CD4-positive, alpha-beta T cell treated with Interleukin-6 for 4 hours (primary cell): ENCODE measurements around the gene SYNPO2.

Experiments
- DNase-seq: peaks from one replicate; pipeline ENCODE4 v3.0.0-alpha.2; 2020; ENCODE audit warnings: mixed read lengths

SYNPO2 gene

GRCh38 chr4:119082661-119083060 lies 194.0 kb downstream of the SYNPO2 start:
- DNase-seq, result no peak

GRCh38 chr4:119084513-119084912 lies 195.9 kb downstream of the SYNPO2 start:
- DNase-seq, result no peak

DNA sequence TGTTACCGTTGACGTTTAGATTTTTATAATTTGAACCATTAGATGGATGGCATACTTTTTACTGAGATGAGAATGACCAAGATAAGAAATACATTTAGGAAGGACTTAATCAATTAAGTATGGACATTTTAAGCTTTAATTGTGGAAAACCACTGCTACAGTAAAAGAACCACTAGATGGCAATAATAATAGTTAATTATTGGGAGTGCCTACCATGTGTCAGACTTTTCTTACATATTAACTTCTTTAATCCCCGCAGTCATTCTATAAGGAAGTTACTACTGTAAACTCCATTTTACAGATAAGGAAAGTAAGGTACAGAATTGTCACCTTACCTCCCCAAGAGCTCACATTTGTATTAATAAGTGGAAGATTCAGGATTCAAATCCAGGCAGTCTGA lies 198.5 kb downstream of the SYNPO2 start:
- DNase-seq, result no peak

GRCh38 chr4:119087656-119088055 lies 199.0 kb downstream of the SYNPO2 start:
- DNase-seq, result no peak

DNA sequence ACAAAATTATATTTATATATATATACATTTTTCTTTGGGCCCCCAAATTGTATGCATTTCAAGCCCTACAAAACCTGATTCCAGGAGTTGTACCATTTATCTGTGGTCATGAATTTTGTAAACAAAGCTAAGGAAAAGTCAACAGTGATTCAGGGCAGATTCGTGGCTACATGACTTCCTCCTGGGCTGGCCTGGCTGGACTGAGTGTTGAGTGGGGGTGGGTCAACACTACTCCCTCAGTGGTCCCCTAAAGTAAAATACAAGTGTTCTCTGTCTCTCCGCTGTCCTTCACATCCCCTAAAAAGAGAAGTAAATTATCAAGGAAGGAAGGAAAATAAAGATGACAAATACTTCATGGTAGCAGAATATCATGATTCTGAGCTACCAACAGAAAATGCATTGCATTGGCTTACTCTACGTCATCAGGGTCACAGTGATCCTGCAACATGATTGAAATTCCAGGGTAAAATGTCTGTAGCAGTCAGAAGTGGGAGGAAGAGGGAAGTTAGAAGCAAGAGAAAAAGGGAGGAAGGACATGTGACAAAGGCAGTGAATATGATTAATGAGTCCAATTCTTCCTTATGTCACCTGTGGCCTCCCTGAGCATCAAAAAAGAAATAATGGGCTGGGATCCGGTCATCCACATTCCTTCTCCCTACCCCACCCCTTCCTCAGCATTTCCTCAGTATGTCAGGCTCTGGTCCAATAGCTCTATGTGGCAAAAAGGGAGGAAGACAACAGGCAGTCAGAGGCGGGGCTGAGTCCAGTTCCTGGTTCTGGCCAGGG lies 204.6 kb downstream of the SYNPO2 start:
- DNase-seq, result no peak

- no peak for DNase-seq
These were observed 208.7 kb downstream of the SYNPO2 start for GRCh38 chr4:119097282-119097900.

GRCh38 chr4:119098306-119098705 lies 209.7 kb downstream of the SYNPO2 start:
- no peak for DNase-seq

DNA sequence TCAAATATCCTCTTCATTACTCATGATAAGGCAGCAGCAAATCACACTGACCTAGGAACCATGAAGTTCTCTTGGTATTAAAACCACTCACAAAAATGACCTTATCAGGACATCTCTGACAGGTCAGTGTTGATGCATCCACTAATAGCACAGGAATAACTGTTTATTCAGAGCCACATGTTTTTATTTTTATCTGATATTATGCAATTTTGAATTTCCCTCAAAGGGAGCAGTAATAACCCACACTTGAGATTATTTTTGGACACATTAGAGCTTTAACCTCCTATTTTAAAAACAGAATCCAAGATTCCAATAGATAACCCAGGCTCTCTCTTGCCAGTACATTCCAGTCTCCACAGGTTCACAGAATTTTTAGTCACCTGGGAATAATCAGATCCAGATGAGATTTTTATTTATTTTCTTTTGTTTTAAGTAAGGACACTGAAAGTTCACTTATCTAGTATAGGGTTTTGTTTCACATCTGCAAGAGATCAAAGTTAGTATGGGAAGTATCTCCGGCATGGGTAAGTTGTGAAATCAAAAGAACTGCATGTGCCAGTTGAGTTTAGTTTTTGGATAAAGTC lies 210.7 kb downstream of the SYNPO2 start:
- no peak for DNase-seq

- no peak for DNase-seq
These were observed 212.0 kb downstream of the SYNPO2 start for GRCh38 chr4:119100655-119101054.

DNA sequence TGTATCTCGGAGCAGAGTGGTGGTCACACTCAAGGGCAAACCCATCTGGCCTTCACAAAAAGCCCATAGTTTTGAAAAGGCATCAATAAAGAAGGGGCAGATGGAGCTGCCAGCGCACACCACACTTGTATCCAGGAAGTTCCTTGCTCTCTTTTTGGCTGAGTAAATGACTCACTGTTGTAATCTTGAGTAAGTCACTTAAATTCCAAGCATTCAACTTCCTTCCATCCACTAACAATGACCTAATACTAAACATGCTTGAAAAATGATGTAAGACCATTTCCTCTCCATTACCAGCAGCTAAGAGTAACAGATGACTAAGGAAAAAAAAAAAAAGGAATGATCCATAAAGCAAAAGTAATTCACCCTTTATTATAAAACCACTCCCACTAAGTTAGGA lies 214.6 kb downstream of the SYNPO2 start:
- no peak for DNase-seq

GRCh38 chr4:119104644-119105273 lies 216.1 kb downstream of the SYNPO2 start:
- DNase-seq, result no peak

DNA sequence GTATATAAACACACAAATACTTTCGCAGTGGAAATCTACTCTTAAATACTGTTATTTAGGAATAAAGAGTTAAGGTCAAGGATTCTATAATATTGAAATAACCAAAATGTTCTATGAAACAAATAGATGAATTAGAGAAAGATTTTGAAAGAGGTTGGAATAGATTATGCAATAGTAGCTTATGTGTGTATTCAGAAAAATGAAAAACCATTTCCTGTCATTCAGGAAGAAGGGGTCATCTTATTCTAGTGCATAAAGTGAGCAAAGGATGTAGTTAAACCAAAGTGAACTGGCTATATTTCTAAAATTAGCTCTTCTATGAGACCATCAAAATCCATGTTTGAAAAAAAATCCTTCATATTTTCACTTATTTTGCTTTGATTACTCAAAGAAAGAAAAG lies 217.0 kb downstream of the SYNPO2 start:
- no peak for DNase-seq

GRCh38 chr4:119106036-119107000 lies 217.7 kb downstream of the SYNPO2 start:
- no peak for DNase-seq

DNA sequence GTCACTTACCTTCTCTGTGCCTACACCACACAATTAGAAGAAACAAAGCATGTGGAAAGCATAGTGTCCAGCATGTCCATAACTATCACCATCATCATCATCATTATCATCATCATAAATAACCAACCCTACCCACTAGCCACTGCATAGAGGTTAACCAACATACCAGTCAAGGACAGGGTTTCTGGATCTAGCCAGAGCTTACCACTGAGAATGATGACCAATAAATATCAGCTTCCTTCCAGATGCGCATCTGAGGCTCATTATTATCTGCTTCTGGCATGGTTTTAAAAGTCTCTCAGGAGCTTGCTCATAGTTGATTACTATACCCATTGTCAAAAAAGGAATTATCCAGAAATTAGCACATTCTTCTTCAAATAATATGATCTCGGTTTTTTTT lies 221.5 kb downstream of the SYNPO2 start:
- DNase-seq, result no peak
